Esophagus squamous epithelium (tissue), 5 donors: Measurements from ENCODE around the gene AGRP. TPM values are rescaled to one million over a fixed set of nuclear protein-coding genes. Genes with fewer than 3 reads are reported as not detected.
A peak's percentile ranks its signal among the peaks of the same experiment; 100 is the strongest.

Experiments used
- DNase-seq: peaks from one replicate; lab custom pipeline; 2025; lab: John Stamatoyannopoulos, UW
- H3K27ac ChIP-seq, 4 donors: fragments of 200-600 bp; sonication (generic); one replicate each; pipeline ENCODE4 v1.5.1; 2016 to 2019; ENCODE audit warnings: mild to moderate bottlenecking in 1 of 4
- H3K27me3 ChIP-seq, 4 donors: fragments of 200-600 bp; sonication (generic); 1 replicate in 3 of 4; 2 replicates in 1 of 4; pipeline versions ENCODE4 v1.5.1 to v1.6.0; 2017 to 2021; ENCODE audit warnings: antibody characterized with exemption in 1 of 4
- H3K36me3 ChIP-seq, 3 donors: fragments of 200-600 bp; sonication (generic); one replicate each; pipeline ENCODE4 v1.5.1; 2016 to 2019
- H3K4me1 ChIP-seq, 3 donors: fragments of 200-600 bp; sonication (generic); one replicate each; pipeline ENCODE4 v1.5.1; 2017 to 2019
- H3K4me3 ChIP-seq, 4 donors: fragments of 200-600 bp; sonication (generic); 1 replicate in 3 of 4; 2 replicates in 1 of 4; pipeline ENCODE4 v1.5.1; 2016 to 2019; ENCODE audit warnings: mild to moderate bottlenecking in 2 of 4, moderate library complexity in 1 of 4
- H3K9me3 ChIP-seq, 3 donors: fragments of 200-600 bp; sonication (generic); one replicate each; pipeline ENCODE4 v1.5.1; 2016 to 2019
- CTCF ChIP-seq, 6 experiments: fragments of 450-650 bp in 4 of 6; fragments of 200-600 bp in 2 of 6; sonication (generic) in 2 of 6; IDR thresholded peaks; one replicate each; pipeline ENCODE4 v1.5.1; 2016 to 2019; ENCODE audit warnings: antibody characterized with exemption in 6 of 6, mild to moderate bottlenecking in 4 of 6, moderate library complexity in 4 of 6
- POLR2A ChIP-seq, 4 donors: fragments of 450-650 bp; IDR thresholded peaks; one replicate each; pipeline ENCODE4 v1.6.1; 2017; ENCODE audit warnings: antibody characterized with exemption in 4 of 4, mild to moderate bottlenecking in 4 of 4, moderate library complexity in 3 of 4
- WGBS, 2 donors: methylation state at CpG; one replicate each; pipeline ENCODE4 v1.1.5; 2018; 5-methylcytosine and 5-hydroxymethylcytosine counted together
- intact Hi-C: fragments of 100-400 bp; cut with DNase I; formaldehyde crosslinking; loops from one replicate; pipeline ENCODE4 v1.15.0; 2022
- total RNA-seq, 4 donors: library from RNA; depleted of rRNA; stranded (reverse); fragments of >200 nt; gene quantifications; one replicate each; pipeline ENCODE4 v1.1.0, GENCODE V29; 2016
- donor health status: DM: yes; HTN: yes; CAD: no.

The AGRP gene
- total RNA-seq, 4 donors from 2014 or later, result not detected

GRCh38 chr16:67454104-67454503, 29.2 kb downstream of the AGRP start:
- H3K36me3 ChIP-seq, result peaks cover 0 to 48% (median 23%) of the 10 kb centered on the region in 3 donors
- intact Hi-C loops, result no loop called here
- H3K27me3 ChIP-seq, result no peaks in the 10 kb centered on the region
- 94 to 96% methylated on average over 5 of the region's 5 CpGs for WGBS, 2 donors
- DNase-seq, result no peak
- TF ChIP-seq CTCF (IDR thresholded peaks at IDR 0.05), result no peak
- no peak for TF ChIP-seq POLR2A (IDR thresholded peaks at IDR 0.05)
- H3K27ac ChIP-seq, result no peak overlapping the region
- H3K4me1 ChIP-seq, result peaks cover 27 to 75% (median 49%) of the 10 kb centered on the region in 3 donors
- H3K4me3 ChIP-seq, result no peak overlapping the region
- H3K9me3 ChIP-seq, result no peaks in the 10 kb centered on the region

DNA sequence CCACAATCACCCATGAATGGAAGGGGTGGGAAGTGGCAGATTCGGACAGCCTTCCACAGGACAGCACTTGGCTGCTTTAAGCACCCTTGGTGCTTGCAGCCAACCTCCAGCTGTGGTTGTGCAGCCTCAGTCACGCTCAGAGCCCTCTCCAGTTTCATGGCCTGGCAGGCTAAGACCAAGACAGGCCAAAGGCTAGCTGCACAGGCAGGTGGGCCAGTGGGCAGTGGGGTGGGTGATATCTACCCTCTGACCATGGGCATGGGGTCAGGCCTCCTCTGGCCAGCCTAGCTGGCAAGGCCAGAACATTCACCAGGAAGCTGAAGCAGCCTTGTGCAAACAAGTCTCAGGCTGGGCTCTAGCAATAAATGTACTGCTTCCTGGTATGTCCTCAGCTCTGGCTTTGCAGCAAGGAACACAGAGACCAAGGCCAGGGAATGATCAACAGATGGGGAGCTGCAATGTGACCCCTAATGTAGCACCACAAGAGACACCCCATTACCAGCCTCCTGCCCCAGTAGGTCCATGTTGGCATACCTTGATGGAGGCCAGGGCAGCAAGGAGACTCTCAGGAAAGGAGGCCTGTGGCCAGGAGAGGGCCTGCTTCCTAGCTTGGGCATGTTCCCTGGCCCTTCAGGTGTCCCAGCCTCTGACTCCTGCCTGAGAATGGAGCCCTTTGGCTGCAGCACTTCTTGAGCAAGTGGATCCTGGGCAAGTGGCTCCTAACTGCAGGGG, 31.5 kb downstream of the AGRP start:
- no peak overlapping the region for H3K4me3 ChIP-seq
- intact Hi-C loops, result no loop called here
- no peaks in the 10 kb centered on the region for H3K9me3 ChIP-seq
- H3K27ac ChIP-seq, result peak overlapping the region in 3 of 4 donors; percentile 29 to 70 (median 36)
- H3K27me3 ChIP-seq, result no peaks in the 10 kb centered on the region
- TF ChIP-seq POLR2A (IDR thresholded peaks at IDR 0.05) (no peak), CTCF (IDR thresholded peaks at IDR 0.05) (no peak)
- WGBS, 2 donors, result 57% methylated on average over 1 of the region's 2 CpGs; no CpG with 5 or more reads in 1 of the 2 donors
- H3K4me1 ChIP-seq, result peaks cover 9 to 70% (median 35%) of the 10 kb centered on the region in 3 donors
- no peak for DNase-seq
- H3K36me3 ChIP-seq, result peaks cover 0 to 71% (median 24%) of the 10 kb centered on the region in 3 donors

- intact Hi-C loops, result no loop called here
- H3K4me1 ChIP-seq, result peaks cover 11 to 70% (median 35%) of the 10 kb centered on the region in 3 donors
- peaks cover 0 to 77% (median 27%) of the 10 kb centered on the region in 3 donors for H3K36me3 ChIP-seq
- peak overlapping the region in 3 of 4 donors; percentile 29 to 70 (median 36) for H3K27ac ChIP-seq
- 80 to 94% methylated on average over 12 of the region's 12 CpGs for WGBS, 2 donors
- H3K4me3 ChIP-seq, result no peak overlapping the region
- TF ChIP-seq CTCF (IDR thresholded peaks at IDR 0.05) (no peak), POLR2A (IDR thresholded peaks at IDR 0.05) (no peak)
- H3K27me3 ChIP-seq, result no peaks in the 10 kb centered on the region
- no peak for DNase-seq
- no peaks in the 10 kb centered on the region for H3K9me3 ChIP-seq
These were observed 32.2 kb downstream of the AGRP start for GRCh38 chr16:67451061-67451703.

- peaks cover 13 to 75% (median 46%) of the 10 kb centered on the region in 3 donors for H3K4me1 ChIP-seq
- H3K36me3 ChIP-seq, result peaks cover under 1 to 90% (median 27%) of the 10 kb centered on the region in 3 donors
- no peak overlapping the region for H3K4me3 ChIP-seq
- H3K9me3 ChIP-seq, result no peaks in the 10 kb centered on the region
- intact Hi-C loops, result no loop called here
- H3K27ac ChIP-seq, result peak overlapping the region in 1 of 4 donors; percentile 23
- 60 to 100% methylated on average over 1 to 2 of the region's 3 CpGs for WGBS, 2 donors
- no peak for TF ChIP-seq POLR2A (IDR thresholded peaks at IDR 0.05)
- no peak for TF ChIP-seq CTCF (IDR thresholded peaks at IDR 0.05)
- no peak for DNase-seq
- no peaks in the 10 kb centered on the region for H3K27me3 ChIP-seq
These were observed 33.6 kb downstream of the AGRP start for GRCh38 chr16:67449739-67450138.

DNA sequence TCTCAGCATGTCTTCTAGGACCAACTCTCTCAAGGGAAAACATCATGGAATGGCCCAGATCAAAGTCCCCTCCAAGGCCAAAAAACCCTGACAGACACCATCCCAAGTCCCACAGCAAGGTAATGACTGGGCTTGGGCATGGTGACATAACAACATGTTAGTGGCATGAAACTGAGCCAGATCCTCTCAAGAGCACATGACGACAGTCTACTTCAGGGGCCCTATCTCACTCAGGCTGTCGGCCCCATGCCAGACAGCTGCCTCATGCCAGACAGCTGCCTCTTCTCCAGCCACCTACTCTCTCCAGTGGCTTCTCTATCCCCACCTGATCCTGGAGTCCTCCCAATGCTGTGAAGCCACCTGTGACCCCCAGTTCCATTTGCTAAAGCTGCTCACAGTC, 34.0 kb downstream of the AGRP start:
- no peak for DNase-seq
- H3K36me3 ChIP-seq, result peaks cover 4 to 94% (median 27%) of the 10 kb centered on the region in 3 donors
- no peak overlapping the region for H3K27ac ChIP-seq
- no peak for TF ChIP-seq CTCF (IDR thresholded peaks at IDR 0.05)
- no peak for TF ChIP-seq POLR2A (IDR thresholded peaks at IDR 0.05)
- intact Hi-C loops, result no loop called here
- peaks cover 13 to 79% (median 48%) of the 10 kb centered on the region in 3 donors for H3K4me1 ChIP-seq
- no peak overlapping the region for H3K4me3 ChIP-seq
- WGBS, 2 donors, result 58 to 100% methylated on average over 1 to 2 of the region's 2 CpGs
- no peaks in the 10 kb centered on the region for H3K9me3 ChIP-seq
- no peaks in the 10 kb centered on the region for H3K27me3 ChIP-seq
